DOHH2 (cell line): ENCODE measurements around the gene TSC1.

Experiments
- EZH2phosphoT487 ChIP-seq: fragments of 200-600 bp; sonication (generic); IDR thresholded peaks from 2 replicates; pipeline ENCODE4 v1.6.1; 2017; ENCODE audit warnings: borderline replicate concordance, mild to moderate bottlenecking, antibody characterized with exemption, low read length, moderate library complexity, mixed read lengths
- TF ChIP-seq, protein P1 (sequence below): fragments of 200-600 bp; sonication (generic); IDR thresholded peaks from one replicate; pipeline ENCODE4 v1.5.1; 2014; ENCODE audit warnings: antibody characterized with exemption, mild to moderate bottlenecking, low read depth, low read length; ENCODE audit not compliant: poor library complexity, severe bottlenecking

DNA sequence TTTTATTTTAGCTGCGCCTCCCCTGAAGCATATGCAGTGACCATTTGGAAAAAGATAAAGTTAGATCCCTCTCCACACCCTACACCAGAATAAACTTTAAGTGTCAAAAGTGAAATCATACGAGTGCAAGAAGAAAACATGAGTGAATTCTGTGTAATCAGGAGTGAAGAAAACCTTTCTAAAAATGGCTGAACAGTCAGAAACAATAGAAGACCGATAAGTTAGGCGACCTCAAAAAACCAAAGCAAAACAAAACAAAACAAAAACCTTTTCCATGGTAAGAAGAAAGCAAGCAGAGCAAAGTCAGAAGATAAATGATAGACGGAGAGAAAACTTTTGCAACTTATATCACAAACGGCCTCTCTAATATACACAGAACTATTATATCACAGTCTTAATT is 16.6 kb upstream of the TSC1 start:
- TF ChIP-seq, protein P1, sequence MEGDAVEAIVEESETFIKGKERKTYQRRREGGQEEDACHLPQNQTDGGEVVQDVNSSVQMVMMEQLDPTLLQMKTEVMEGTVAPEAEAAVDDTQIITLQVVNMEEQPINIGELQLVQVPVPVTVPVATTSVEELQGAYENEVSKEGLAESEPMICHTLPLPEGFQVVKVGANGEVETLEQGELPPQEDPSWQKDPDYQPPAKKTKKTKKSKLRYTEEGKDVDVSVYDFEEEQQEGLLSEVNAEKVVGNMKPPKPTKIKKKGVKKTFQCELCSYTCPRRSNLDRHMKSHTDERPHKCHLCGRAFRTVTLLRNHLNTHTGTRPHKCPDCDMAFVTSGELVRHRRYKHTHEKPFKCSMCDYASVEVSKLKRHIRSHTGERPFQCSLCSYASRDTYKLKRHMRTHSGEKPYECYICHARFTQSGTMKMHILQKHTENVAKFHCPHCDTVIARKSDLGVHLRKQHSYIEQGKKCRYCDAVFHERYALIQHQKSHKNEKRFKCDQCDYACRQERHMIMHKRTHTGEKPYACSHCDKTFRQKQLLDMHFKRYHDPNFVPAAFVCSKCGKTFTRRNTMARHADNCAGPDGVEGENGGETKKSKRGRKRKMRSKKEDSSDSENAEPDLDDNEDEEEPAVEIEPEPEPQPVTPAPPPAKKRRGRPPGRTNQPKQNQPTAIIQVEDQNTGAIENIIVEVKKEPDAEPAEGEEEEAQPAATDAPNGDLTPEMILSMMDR: no peak
- TF ChIP-seq EZH2phosphoT487: no peak
